Stimulated activated naive CD4-positive, alpha-beta T cell treated with Interleukin-2 at 50 U/mL for 16 hours (primary cell): Measurements from ENCODE around the gene CNIH2.
"Not testable (repeated sequence)": the region's sequence is repeated elsewhere in the genome, so short reads cannot be mapped to it uniquely, and the experiment has no call there.

Experiments
- DNase-seq: peaks from one replicate; lab custom pipeline; 2025; lab: John Stamatoyannopoulos, UW

The CNIH2 gene

GRCh38 chr11:66277064-66277463 is 911 bp upstream of the CNIH2 start:
- DNase-seq, result not testable (repeated sequence)

GRCh38 chr11:66278363-66279091 is 552 bp downstream of the CNIH2 start:
- DNase-seq, result peak; percentile 17

- DNase-seq, result no peak
These were observed 1.2 kb downstream of the CNIH2 start for GRCh38 chr11:66279092-66279734.

GRCh38 chr11:66280428-66280827 is 2.5 kb downstream of the CNIH2 start:
- no peak for DNase-seq

- DNase-seq, result no peak
These were observed 3.0 kb downstream of the CNIH2 start for GRCh38 chr11:66281001-66281400.

GRCh38 chr11:66281776-66282467 is 3.9 kb downstream of the CNIH2 start:
- DNase-seq, result no peak

GRCh38 chr11:66282468-66283455 is 4.8 kb downstream of the CNIH2 start:
- peak; percentile 98 for DNase-seq

- no peak for DNase-seq
These were observed 5.6 kb downstream of the CNIH2 start for GRCh38 chr11:66283461-66284105.

- DNase-seq, result no peak
These were observed 6.6 kb downstream of the CNIH2 start for GRCh38 chr11:66284526-66285078.

GRCh38 chr11:66285250-66285947 is 7.4 kb downstream of the CNIH2 start:
- DNase-seq, result no peak

- no peak for DNase-seq
These were observed 8.7 kb downstream of the CNIH2 start for GRCh38 chr11:66286699-66287098.

- no peak for DNase-seq
These were observed 9.4 kb downstream of the CNIH2 start for GRCh38 chr11:66287211-66287888.

GRCh38 chr11:66287889-66288670 is 10.1 kb downstream of the CNIH2 start:
- DNase-seq, result no peak

GRCh38 chr11:66288671-66289547 is 10.9 kb downstream of the CNIH2 start, which contains the start of gene YIF1A:
Gene YIF1A, minus strand, starts transcription at chr11:66289143. Its CDS starts 158 bp downstream, at chr11:66288985.
- DNase-seq, result peak; percentile 99

- DNase-seq, result peak; percentile 88
These were observed 11.8 kb downstream of the CNIH2 start for GRCh38 chr11:66289548-66290329.

GRCh38 chr11:66290330-66290621 is 12.3 kb downstream of the CNIH2 start:
- no peak for DNase-seq

- DNase-seq, result no peak
These were observed 13.3 kb downstream of the CNIH2 start for GRCh38 chr11:66291303-66291705.
